HCT116 (cell line): ENCODE measurements around the gene GET3.

Experiments
- CTCF ChIP-seq, 3 experiments: fragments of 200-600 bp in 1 of 3; sonication (generic) in 1 of 3; IDR thresholded peaks in 2 of 3; conservative IDR thresholded peaks in 1 of 3; 2 replicates each; pipeline ENCODE4 v1.5.1; 2012 to 2017; ENCODE audit warnings: low read depth in 2 of 3, low read length in 2 of 3, antibody characterized with exemption in 1 of 3, borderline replicate concordance in 1 of 3, control low read depth in 1 of 3, mild to moderate bottlenecking in 1 of 3, mixed read lengths in 1 of 3, mixed run types in 1 of 3, moderate library complexity in 1 of 3; ENCODE audit not compliant: insufficient read depth in 1 of 3
- POLR2AphosphoS5 ChIP-seq: IDR thresholded peaks from 2 replicates; pipeline ENCODE4 v1.6.1; 2011; ENCODE audit warnings: mild to moderate bottlenecking, low read depth, low read length, moderate library complexity

- TF ChIP-seq POLR2AphosphoS5 (no peak), CTCF (IDR thresholded peaks at IDR 0.05 in 2 of 3, conservative IDR thresholded peaks at IDR 0.05 in 1 of 3; ENCODE audit: borderline replicate concordance in 1 of 3, insufficient read depth in 1 of 3, low read depth in 2 of 3, low read length in 2 of 3) (no peak)
These were observed 596 bp downstream of the GET3 start for GRCh38 chr19:12737835-12738351.
